HG02571 (cell line): ENCODE measurements around the gene HCFC1R1.

ENCODE experiments used
- ATAC-seq: cut with Tn5 transposase; IDR thresholded peaks from one replicate; pipeline ENCODE4 v1.9.1; 2021; ENCODE audit warnings: mild to moderate bottlenecking, moderate library complexity; ENCODE audit not compliant: unreplicated experiment

Gene HCFC1R1

GRCh38 chr16:3020604-3021448 is 2.9 kb downstream of the HCFC1R1 start:
- ATAC-seq: no peak

GRCh38 chr16:3020247-3020603 is 3.5 kb downstream of the HCFC1R1 start, which contains the start of gene TNFRSF12A:
Gene TNFRSF12A (plus strand): TSS chr16:3020368. CDS start chr16:3020398, 30 bp downstream.
- no peak for ATAC-seq

- no peak for ATAC-seq
These were observed 4.0 kb downstream of the HCFC1R1 start for GRCh38 chr16:3019594-3020246.

- no peak for ATAC-seq
These were observed 5.8 kb downstream of the HCFC1R1 start, which contains the start of gene CLDN6 for GRCh38 chr16:3017794-3018506. Gene CLDN6 (minus strand): TSS chr16:3018183. CDS start chr16:3016021, 2,162 bp downstream.

GRCh38 chr16:3017344-3017743 is 6.4 kb downstream of the HCFC1R1 start:
- no peak for ATAC-seq

DNA sequence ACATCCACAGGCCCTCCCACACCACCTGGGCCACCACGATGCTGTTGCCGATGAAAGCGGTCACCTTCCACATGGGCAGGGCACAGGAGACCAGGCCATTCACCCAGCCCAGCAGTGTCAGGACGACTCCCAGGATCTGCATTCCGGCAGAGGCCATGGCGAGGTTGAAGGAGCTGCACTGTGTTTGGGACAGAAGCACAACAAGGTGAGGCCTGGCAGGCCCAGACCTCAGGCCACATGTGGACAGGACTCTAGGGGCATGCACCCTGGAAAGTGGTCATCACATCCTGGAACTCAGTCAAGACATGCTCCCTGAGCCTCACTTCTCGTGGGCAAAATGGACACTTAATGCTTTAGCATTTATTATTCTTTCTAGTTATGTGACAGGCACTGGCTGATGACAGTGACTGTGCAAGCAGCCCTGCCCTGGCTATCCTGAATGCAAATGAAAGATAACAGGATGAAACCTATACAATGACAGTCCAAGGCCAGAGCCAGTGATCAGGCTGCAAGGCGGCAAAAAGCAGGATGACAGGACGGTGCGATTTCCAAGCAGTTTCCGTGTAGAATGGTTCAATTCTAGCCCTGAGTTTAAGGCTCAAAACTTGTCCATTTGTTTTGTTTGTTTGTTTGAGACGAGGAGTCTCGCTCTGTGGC is 7.7 kb downstream of the HCFC1R1 start:
- ATAC-seq: no peak

DNA sequence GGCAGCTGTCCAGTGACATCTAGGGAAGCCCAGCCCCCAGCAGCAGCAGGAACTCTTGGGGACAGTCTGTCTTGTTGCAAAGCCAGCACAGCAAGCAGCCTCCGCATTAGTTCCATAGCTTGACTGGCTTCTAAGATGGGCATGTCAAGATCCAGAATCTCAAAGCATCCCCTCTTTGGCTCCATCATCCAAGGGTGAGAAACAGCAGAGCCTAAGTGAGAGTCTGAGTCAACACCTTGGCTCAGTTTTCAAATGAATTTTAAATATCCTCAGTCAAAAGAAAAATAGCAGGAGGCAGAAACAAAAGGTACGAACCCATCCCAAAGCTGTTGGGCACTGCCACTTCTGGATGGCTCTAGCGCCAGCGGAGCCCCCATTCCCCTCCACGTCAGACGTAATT is 8.8 kb downstream of the HCFC1R1 start:
- ATAC-seq: no peak

GRCh38 chr16:3013998-3014690 is 9.6 kb downstream of the HCFC1R1 start:
- no peak for ATAC-seq

DNA sequence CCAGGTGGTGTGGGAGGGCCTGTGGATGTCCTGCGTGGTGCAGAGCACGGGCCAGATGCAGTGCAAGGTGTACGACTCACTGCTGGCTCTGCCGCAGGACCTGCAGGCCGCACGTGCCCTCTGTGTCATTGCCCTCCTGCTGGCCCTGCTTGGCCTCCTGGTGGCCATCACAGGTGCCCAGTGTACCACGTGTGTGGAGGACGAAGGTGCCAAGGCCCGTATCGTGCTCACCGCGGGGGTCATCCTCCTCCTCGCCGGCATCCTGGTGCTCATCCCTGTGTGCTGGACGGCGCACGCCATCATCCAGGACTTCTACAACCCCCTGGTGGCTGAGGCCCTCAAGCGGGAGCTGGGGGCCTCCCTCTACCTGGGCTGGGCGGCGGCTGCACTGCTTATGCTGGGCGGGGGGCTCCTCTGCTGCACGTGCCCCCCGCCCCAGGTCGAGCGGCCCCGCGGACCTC is 10.2 kb downstream of the HCFC1R1 start:
- ATAC-seq: no peak

DNA sequence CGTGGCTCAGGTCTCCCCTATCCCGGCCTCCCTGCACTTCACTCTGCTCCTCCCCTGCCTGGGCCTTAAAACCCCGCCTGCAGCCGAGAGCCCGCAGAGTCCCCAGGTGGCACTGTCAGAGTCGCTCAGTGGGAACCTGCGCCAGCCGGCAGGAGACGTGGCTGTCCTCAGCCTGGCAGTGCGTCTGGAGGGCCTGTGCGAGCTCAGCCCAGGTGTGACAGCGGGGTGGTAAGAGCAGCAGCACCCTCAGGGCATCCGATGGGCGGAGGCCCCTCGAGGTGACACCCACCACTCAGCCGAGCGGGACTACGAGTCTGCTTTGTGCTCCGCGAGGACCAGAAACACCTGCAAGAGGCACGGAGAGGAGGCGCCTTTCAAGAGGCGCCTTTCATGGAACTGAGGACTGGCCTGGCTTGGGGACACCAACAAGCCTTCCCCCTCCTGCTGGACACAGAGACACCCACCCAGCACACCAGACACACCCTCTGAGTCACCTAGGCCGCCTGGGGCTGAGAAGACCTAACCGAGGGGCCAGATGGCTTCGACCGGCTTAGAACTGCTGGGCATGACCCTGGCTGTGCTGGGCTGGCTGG is 10.8 kb downstream of the HCFC1R1 start, which contains the start of gene CLDN9:
CLDN9 (plus strand) TSS at position 96 of the 593 bp plus-strand sequence; CDS start at position 536, 440 bp downstream.
- no peak for ATAC-seq

DNA sequence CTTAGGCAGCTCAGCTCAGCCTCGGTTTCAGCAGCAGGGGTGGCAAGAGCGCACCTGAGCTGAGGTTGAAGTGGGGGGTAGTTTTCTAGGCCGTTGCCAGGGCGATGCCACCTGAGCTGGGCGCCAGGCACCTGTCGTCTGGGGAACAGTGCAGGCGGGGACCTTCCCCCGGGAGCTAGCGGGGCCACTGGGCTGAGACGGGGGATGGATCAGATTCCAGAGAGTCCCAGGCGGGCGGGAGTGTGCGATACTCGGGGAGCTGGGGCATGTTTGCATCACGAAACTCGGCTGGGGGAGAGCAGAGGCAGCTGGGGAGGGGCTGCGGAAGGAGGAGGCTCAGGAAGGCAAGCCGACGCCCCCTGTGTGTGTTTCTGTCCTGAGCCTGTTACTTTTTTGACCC is 11.5 kb downstream of the HCFC1R1 start:
- no peak for ATAC-seq

- ATAC-seq: no peak
These were observed 13.2 kb downstream of the HCFC1R1 start for GRCh38 chr16:3010510-3010909.

GRCh38 chr16:3009568-3010390 is 14.0 kb downstream of the HCFC1R1 start:
- ATAC-seq: no peak

GRCh38 chr16:3008690-3009037 is 15.1 kb downstream of the HCFC1R1 start:
- ATAC-seq: no peak

GRCh38 chr16:3007957-3008689 is 15.6 kb downstream of the HCFC1R1 start:
- no peak for ATAC-seq

GRCh38 chr16:3007059-3007956 is 16.4 kb downstream of the HCFC1R1 start:
- ATAC-seq: no peak

DNA sequence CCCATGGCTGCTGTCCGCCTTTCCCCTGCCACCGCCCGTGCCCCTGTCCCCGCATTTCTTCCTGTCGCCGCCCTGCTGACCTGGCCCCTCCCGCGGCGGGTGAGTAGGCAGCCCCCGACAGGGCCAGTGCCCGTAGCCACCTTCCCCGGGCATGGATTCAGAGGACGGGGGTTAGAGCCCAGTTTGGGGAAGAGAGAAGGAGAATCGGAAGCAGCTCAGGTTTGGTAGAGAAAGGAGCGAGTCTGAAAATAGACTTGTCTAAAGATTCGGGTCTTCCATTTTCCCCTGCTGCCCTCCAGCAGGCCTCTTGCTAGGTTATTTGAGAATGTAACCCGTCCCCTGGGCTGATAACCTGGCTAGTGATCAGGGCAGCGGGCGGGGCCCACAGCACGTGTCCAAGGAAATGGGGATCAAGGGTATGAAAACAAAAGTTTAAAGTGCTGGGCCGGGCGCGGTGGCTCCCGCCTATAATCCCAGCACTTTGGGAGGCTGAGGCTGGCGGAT is 18.9 kb downstream of the HCFC1R1 start:
- ATAC-seq: no peak
